ENCODE data around the gene ALAD.
"Not testable (repeated sequence)": the region's sequence is repeated elsewhere in the genome, so short reads cannot be mapped to it uniquely, and the experiment has no call there.

Gene ALAD

DNA sequence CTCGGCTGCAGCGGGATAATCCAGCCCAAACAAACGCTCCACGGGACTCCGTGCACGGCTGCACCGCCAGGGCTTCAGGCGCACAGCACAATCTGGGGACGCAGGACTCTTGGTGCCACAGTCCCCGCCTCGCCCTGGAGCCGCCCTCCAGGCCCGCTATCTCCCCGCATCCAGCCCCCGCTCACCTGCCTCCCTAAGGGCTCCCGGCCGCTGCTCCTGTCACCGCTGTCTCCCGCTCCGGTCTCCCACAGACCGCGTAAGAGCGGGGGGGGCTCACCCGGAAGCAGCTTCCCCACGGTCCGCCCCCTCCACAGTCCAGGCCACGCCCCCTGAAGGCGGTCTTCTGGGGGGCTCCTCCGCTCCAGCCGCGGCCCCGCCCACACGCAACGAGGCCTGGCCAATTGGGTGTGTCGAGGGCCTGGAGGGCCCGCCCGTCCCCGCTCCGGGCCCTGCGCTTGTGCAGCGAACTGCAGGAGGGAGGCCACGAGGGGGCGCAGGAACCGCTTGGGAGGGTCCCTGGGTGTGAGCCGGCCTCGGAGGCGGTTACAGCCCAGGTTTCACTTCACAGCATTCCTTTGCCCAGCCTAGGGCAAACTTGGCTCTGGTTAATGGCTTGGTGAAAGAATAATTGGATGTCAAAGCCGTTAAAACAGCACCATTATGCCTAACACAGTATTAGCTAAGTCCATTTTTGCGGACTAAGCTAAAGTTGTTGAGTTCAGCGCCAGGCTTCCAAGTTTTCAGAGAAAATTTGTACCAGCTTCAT is at the start of gene ALAD:
Gene ALAD (minus strand): TSS at position 258 of the 766 bp plus-strand sequence. CDS start 7,725 bp downstream, outside the sequence.
- peak; percentile 99 for DNase-seq (ENCODE audit: low spot score)

DNA sequence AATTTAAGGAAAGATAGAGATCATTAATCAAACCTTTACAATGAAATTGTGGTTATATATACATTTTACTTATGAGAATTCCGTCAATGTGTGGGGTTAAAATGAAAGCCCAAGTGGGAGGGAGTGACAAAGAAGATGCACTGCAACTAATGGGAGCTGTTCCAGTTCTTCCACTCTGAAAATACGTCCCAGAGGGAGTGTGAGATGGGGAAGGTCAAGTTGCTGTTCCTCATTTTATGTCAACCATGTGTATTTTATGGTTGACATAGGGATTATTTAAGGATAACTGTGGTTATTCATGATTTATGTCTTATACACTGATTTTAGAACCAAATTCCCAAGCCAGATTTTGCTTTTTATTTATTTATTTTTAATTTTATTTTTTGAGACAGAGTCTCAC is 48.3 kb upstream of the ALAD start:
- no peak for DNase-seq (ENCODE audit: low spot score)

DNA sequence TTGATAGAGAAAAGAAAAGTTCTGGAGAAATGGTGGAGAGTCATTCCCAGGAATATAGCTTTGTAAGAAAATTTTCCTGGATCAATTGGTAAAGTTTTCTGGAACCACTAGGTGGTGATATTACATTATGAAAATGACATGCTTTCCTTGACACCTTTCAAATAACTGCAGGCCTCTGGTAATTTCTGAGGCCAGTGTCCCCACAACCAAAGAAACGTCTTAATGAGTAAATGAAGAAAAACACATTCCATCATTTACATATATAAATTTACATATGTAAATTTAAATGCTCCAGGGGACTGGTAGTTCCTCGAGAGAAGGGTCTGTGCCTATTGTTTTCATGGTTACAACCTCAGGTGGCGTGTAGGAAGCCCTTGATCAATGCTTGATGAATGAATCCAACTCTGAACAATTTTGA is 45.2 kb upstream of the ALAD start:
- DNase-seq (ENCODE audit: low spot score), result peak; percentile 54

DNA sequence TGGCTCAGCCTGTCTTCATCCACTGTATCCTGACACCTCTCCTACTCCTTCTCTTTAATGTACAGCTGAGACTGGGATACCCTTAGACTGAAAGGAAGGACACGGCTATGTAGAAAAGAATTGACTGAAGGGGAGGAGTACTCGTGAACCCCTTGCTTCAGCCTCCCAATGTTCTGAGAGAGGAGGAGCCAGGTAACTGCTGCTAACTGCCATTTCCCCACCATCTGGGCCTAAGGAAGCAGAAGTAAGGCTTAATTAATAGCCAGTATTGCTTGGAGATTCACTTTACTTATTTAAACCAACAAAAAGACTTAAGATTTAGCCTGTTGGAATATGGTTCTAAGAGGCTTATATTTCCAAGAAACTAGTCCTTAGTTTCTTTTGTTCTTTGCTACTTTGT is 43.7 kb upstream of the ALAD start:
- no peak for DNase-seq (ENCODE audit: low spot score)

DNA sequence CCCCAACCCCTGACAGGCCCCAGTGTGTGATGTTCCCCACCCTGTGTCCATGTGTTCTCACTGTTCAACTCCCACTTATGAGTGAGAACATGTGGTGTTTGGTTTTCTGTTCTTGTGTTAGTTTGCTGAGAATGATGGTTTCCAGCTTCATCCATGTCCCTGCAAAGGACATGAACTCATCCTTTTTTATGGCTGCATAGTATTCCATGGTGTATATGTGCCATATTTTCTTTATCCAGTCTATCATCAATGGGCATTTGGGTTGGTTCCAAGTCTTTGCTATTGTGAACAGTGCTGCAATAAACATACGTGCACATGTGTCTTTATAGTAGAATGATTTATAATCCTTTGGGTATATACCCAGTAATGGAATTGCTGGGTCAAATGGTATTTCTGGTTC is 36.6 kb upstream of the ALAD start:
- not testable (repeated sequence) for DNase-seq (ENCODE audit: low spot score)

GRCh38 chr9:113436728-113437515 is 35.8 kb upstream of the ALAD start:
- DNase-seq (ENCODE audit: low spot score), result no peak

GRCh38 chr9:113431191-113431590 is 30.1 kb upstream of the ALAD start:
- DNase-seq (ENCODE audit: low spot score), result no peak

- no peak for DNase-seq (ENCODE audit: low spot score)
Measured at GRCh38 chr9:113428062-113428615, 27.1 kb upstream of the ALAD start.

DNA sequence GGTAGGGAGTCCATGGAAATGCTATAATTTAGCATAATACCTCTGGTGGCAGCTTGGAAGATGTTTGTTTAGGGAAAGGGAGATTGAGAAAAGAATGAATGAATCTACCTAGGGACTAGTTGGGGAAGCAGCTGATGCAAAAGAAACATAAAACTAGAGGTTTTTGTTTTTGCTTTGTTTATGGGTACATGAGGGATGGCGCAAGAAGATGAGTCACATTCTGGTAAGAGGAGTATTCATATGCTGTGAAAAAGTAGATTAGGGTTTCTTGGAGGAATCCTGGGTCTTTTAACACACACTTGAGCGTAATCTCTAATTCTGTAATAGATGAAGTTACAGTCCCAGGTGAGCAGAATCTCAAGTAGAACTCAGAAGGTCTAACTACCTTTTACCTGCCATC is 26.5 kb upstream of the ALAD start:
- DNase-seq (ENCODE audit: low spot score), result no peak

GRCh38 chr9:113426701-113427100 is 25.6 kb upstream of the ALAD start:
- DNase-seq (ENCODE audit: low spot score), result no peak

DNA sequence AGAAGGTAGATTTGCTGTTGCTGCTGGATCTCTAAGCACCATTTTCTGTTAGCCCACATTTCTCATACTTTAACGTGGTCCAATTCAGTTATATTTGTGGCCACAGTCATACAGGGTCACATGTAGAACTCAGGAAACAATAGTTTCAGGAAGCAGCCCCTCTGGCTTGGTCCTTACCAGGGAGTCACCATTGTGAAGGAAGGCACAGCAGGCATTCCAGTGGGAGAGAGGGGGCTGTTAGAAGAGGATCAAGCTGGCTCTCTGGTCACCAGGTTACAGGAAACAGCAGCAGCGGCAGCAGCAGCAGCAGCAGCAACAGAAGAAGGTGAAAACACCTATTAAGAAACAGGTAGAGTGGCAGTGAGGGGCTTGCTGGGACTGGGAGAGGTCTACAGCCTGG is 24.0 kb upstream of the ALAD start:
- DNase-seq (ENCODE audit: low spot score), result no peak

- DNase-seq (ENCODE audit: low spot score), result no peak
Measured at GRCh38 chr9:113421726-113422125, 20.6 kb upstream of the ALAD start.

- DNase-seq (ENCODE audit: low spot score), result no peak
Measured at GRCh38 chr9:113417370-113417769, 16.3 kb upstream of the ALAD start.

DNA sequence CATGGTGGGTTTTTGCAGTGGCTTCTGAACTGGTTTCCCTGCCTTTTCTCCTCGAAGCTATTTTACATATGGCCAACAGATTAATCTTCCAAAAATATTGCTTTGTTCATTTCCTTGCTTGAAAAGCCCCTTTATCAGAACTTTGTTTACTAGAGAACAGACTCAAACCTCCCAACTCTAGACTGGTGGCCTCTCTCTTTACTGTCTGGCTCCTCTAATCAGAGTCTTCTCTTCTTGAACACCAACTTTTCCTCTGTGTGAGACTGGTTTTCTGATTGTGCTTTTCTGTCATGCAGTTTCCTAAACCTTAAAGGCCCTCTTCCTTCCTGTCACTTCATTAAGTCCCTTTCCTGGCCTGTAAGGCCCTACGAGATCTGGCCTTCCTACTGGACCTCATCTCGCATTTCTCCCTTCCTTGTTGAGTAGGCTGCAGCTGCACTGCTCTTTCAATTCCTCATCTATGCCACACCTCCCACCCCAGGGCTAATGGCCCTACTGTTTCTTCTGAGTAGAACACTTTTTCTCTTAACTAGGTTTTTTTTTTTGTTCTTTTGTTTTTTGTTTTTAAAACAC is 15.2 kb upstream of the ALAD start:
- peak; percentile 70 for DNase-seq (ENCODE audit: low spot score)

DNA sequence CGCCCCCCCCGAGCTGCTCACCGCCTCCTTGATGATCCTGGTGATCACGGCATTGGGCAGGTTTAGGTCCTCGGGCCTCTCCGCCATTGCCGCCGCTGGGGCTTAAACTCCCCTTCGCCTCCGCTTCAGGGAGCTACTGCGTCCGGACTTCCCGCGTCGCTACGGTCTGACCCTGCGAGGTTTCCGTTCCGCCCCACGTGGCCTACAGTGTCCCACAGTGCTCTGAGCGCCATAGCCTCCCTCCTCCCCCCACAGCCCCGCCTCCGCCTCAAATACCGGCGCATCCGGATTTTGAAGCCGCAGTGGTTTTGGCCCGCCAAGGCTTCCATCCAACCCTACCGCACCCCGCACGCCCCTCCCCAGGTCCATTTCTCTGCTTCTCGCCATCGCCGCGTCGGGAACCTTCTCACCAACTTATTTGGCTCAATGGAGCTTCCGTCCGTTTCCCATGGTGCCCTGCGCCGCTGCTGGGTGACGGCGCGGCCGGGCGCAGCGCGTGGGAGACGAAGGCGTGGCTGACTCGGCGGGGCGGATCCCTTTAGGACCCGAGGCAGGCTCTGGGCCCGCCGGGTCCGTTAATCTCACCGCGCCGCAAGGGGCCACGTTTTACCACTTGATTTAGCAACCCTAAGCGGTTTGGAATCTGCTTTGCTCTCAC is 9.3 kb upstream of the ALAD start, which contains the start of the genes C9orf43 and POLE3:
Gene C9orf43 (plus strand): TSS at position 541 of the 658 bp plus-strand sequence. CDS start 2,747 bp downstream, outside the sequence.
Gene POLE3 (minus strand): TSS at position 469 of the 658 bp plus-strand sequence. CDS start 382 bp downstream, at position 87.
- DNase-seq (ENCODE audit: low spot score), result peak; percentile 96

DNA sequence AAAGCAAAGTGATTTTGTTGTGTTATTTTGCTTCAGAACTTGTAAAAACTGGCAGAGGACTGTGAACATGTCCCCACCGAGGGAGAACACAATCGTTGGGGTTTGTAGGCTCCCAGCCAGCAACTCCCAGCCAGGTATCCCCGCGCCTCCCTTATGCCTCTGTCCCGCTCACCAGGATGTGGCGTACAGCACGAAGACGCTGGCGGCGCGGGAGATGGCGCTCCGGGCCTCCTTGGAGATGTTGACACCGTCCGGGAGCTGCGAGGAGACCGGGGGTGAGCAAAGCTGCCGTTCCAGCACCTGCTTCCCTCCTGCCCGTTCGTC is 8.8 kb upstream of the ALAD start:
- DNase-seq (ENCODE audit: low spot score), result no peak

DNA sequence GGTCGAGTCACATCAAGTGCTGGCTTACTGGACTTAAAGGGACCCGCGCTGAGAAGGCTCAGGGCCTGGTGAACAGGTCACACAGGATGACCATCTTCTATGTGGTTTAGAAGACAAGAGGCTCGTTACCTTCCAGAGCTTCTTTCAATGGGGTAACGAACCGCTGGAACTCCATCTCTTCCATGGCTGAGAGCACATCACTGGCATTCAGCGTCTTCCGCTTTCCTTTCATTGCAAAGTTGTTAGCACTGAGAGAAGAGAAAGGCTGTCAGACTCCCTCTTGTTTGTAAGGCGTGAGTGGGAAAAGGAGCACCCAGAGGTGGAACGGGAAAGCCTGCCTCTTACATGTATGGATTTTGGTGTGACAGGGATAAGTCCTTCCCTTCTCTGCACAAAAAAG is 8.4 kb upstream of the ALAD start:
- peak; percentile 26 for DNase-seq (ENCODE audit: low spot score)

- peak; percentile 88 for DNase-seq (ENCODE audit: low spot score)
Measured at GRCh38 chr9:113406873-113407511, 5.9 kb upstream of the ALAD start.

- not testable (repeated sequence) for DNase-seq (ENCODE audit: low spot score)
Measured at GRCh38 chr9:113406353-113406752, 5.3 kb upstream of the ALAD start.

GRCh38 chr9:113403646-113404045 is 2.6 kb upstream of the ALAD start:
- DNase-seq (ENCODE audit: low spot score), result no peak

DNA sequence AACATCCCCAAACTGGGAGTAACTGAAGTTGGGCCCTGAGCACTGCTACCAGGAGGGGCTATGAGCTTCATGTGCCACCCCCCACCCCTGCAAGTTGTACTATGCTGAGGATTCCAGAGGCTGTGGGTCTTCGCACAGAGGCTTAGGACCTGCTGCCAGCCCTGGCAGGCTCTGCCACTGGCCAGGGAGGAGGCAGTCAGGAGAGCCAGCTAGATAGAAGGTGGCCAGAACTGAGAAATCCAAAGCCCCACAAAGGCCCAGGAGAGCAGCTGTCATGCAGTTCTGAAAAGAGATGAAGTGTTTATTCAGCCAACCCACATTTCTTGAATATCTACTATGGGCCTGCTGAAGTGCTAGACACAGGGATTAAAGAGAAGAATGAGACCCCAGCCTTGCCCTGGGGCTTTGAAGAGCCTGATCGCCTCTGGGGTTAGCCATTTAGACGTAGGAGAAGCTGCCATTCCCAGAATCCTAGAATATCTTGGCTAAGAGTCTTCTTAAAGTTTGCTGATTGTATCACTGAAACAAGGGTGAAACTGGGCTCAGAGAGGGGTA is 1.4 kb downstream of the ALAD start:
- no peak for DNase-seq (ENCODE audit: low spot score)

Data from NAMALWA (cell line).